ENCODE measurements around the gene METTL13.
A peak's percentile ranks its signal among the peaks of the same experiment; 100 is the strongest.

METTL13 gene

DNA sequence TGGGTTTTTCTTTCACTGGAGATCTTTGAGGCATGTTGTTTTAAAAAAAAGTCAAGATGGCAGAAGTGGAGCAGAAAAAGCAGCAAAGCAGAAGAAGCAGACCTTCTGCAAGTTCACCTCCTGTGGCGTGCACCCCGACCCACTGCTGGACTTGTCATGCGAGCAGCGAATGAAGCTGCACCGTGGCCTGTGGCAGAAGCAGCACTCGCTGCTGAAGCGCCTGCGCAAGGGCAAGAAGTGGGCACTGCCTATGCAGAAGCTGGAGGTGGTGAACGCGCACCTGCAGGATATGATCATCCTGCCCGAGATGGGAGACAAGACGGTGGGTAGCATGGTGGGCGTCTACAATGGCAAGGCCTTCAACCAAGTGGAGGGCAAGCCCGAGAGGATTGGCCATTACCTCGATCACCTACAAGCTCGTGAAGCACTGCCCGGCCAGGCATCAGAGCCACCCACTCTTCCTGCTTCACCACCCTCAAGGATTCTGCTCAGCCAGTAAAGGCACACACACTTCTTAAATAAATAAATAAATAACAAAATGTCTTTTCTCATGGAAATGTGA lies 22.1 kb downstream of the METTL13 start:
- no peak for DNase-seq

DNA sequence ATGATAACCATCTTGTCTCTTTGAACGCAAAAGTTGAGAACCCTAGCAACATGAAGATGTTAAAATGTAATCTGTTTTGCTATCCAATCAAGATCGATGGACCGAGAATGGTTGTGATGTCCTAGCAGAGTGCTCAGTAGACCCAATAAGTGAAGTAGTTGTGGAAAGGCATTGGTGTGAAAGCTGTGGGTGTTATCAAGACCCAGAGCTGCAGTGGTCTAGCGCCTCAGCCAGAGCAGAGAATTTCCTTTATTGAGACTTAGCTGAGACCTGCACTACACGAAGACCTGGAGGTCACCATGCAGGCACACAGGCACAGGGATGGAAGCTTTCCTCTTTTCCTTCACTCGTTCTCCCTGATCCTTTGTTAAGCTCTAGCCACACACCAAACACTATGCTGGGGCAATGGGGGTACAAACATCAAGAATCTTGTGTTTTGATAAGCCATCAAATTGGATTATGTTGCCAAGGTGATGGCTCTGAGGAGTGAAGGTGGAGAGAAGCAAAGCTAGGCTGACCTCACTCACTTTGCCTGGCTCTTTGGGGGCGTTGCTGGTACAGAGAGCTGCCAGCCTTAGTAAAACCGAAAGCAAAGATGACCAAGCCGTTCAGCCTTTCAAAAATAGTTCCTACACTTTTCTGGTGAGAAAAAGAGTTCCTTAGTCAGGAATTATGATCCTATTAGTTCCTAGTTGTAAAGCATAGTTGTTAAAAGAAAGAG lies 24.1 kb downstream of the METTL13 start:
- no peak for DNase-seq

DNA sequence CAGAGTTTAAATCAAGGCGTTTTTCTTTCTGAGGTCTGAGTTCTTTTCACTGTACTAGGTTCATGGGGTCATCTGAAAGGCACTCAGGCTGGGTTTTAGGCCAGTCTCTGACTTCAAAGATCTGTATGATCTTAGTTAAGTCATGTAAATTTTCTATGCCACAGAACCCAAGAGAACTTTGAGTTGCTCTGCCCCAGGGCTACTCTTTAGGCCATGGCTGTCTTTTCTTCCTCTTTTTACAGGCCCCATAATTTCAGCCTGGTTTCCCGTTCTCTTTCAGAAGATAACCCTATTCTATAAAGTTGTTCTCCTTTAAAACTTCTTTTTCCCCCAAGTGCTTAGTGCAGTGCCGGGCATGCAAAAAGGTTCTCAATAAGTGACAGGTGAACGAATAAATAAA lies 26.1 kb downstream of the METTL13 start:
- DNase-seq: no peak

DNA sequence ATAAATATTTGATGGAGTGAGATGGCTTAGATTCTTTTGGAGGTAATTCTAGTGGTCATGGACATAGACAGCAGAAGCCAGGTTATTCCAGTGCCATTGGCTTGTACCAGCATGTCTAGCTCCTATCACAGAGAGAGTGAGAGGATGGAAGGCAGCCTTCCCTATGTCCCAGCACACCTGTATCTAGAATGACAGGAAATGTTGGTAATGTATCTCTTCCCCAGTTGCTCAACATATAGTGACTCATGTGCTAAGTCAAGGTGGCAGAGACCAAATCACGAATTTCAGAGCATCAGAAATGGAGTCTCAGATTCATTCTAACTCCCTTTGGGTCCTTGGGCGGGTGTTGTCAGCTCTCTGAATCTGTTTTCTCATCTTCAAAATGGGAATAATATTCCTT lies 28.4 kb downstream of the METTL13 start:
- no peak for DNase-seq

DNA sequence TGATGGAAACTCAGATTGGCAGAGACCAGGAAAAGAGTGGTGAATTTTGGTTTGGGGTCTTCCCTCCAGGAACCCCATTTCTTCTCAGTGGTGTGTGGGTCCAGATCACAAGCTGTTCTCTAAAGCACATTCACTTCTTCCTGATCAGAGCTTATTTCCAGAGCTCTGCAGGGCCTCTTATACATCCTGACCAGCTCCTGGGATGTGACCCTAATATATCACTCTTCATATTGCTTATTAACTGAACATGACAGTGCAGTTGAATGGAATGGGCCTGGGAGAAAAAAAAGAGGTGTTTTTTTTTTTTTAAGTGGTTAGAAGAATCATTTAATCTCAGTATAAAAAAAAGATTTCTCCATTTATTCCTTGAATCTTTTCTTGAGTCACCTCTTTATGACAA lies 30.2 kb downstream of the METTL13 start:
- no peak for DNase-seq

DNA sequence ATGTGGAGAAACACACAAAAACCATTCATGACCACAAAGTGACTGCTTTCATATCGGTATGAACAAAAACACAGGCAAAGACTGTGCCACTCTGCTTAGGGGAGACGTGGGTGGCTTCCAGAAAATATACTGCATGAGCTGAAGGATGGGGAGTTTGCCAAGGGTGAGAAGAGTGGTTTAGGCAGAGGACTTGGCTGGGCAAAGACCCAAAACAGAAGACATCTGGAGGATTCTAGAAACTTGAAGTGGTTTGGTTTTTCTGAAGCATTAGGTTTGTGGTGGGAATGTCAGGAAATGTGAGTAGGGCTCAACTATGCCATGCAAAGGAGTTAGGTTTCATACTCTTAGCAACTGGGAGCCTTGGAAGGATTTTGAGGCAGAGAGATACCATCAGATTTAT lies 33.2 kb downstream of the METTL13 start:
- DNase-seq: peak; percentile 55

DNA sequence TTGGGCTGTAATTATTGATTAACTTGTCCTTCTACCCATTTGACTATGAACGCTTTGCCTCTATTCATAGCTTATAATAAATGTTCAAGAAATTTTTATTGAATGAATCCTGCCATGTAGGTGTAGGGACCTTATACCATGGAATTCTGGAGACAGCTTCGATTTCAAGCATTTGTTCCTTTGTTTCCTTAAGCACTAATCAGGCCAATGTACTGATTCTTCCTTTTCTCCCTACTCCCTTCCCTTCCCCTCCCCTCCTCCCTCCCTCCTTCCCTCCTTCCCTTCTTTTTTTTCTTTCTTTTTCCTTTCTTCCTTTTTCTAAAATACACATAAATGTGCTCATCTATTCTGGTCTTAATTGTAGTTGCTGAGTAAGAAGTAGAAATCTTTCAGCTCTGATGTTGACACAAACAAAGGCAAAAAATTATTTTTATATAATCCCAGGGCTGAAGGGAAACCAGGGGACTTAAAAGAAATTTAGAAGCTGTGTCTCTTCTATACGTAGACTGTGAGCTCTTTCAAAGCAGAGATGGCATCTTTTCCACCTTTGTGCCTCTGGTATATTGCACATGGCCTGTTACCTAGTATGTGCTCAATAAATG lies 34.9 kb downstream of the METTL13 start:
- no peak for DNase-seq

DNA sequence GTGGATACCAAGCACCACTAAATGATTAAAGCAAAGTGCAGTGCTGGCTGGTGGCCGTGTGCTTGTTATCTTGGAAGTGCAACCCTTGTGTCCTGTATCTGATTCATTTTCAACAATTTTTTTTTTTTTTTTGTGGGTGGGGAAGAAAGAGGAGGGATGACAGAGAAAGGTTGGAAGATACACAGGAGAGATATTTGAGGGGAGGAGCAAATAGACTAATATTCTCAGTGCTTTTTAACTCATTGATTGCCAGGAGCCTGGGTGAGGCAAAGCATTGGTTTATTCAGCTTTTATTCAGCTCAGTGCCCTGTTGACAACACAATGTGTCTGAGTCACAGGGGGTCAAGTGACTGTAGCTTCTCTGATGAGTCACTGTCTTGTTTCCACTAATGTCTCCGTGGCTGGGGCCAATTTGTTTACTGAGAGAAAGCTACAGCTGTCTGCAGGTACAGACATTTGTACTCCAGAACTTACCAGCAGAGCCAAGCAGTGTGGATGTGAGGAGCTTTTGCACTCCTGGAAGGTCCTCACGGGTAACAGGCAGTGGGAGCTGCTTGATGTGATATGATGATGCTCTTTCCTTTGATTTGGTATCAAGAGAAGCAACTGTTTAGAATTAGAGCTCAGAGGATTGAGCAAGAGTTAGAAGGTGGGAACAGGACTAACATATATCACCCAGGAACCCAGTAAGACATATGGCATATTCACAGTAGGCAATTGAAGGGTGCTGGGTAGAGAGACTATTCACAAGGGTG lies 36.2 kb downstream of the METTL13 start:
- DNase-seq: no peak

DNA sequence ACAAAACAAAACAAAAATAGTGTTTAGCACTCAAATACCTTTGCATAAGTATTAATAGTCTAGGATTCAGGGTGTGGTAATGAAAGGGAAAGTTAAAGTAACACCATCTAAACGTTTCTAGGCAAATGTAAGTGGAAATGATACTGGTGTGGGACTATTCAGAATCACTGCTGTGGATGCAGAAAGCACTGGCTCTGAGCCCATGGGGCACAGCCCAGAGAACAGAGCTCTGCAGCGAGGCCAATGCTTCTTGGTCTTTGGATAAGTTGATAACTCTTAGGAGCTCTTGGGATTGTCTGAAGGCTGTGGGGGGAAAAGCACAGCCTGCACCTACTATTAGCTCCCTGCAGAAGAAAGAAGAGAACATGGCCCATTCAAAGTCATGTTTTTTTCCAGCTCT lies 38.5 kb downstream of the METTL13 start:
- DNase-seq: no peak

DNA sequence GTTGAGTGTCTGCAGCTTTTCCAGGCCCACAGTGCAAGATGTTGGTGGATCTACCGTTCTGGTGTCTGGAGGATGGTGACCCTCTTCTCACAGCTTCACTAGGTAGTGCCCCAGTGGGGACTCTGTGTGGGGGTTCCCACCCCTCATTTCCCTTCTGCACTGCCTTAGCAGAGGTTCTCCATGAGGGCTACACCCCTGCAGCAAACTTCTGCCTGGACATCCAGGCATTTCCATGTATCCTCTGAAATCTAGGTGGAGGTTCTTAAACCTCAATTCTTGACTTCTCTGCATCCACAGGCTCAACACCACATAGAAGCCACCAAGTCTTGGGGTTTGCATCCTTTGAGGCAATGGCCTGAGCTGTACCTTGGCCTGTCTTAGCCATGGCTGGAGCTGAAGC lies 45.5 kb downstream of the METTL13 start:
- DNase-seq: no peak

DNA sequence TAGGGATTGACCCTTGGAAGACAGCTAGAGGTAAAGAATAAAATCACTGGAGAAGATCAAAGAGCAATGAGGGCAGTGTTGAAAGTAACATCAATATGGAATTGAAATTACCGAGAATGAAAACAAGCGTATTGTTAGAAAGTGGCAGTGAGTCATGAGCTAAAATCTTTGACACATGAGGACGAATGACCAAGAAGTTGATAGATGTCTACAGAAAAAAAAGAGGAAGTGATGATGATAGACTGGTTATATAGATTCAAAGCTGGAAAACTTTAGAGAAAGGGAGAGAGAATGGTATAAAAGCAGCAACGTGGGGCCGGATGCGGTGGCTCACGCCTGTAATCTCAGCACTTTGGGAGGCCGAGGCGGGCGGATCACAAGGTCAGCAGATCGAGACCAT lies 47.3 kb downstream of the METTL13 start:
- no peak for DNase-seq

DNA sequence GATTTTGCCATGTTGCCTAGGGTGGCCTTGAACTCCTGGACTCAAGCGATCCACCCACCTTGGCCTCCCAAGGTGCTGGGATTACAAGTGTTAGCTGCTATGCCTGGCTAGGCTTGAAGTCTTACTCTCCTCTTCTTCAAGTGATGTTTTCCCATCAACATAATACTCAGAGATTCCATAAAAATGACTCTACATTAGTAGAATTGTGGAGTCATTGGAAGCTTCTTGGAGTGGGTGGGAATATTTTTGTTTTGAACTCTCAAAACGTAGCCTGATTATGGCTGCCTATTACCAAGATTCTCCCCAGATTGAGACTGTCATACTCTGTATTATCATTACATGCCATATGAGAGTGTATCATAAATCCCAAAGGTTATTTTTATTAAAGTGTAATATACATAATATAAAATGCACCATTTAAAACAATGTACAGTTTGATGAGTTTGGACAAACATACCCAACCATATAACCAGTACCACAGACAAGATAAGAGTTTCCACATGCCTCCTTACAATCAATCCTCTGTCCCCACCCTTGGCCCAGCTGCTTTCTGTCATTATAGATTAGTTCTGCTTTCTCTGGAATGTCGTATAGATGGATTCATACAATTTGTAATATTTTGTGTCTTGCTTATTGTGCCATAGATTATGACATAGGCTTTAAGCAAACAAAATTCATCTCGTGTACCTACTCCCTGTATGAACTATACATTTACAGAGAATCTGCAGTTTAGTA lies 51.8 kb downstream of the METTL13 start:
- no peak for DNase-seq

DNA sequence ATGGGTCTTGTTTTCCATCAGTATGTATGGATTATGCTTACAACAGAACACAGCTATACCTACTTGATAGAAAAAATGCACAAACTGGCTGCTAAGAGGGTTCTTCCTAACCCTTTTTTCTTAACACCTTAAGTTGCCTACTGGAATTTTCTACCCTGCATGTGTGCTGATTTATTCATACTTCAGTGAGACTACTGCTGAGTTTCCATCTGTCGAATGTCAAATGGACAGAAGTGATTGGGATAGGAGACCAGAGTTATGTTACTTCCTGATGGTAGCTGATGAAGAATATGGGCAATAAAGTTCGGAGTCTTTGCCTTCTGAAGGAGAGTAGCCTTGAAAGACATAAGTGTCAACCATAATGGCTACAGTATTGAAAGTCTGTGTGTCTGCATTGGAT lies 53.4 kb downstream of the METTL13 start:
- DNase-seq: no peak

DNA sequence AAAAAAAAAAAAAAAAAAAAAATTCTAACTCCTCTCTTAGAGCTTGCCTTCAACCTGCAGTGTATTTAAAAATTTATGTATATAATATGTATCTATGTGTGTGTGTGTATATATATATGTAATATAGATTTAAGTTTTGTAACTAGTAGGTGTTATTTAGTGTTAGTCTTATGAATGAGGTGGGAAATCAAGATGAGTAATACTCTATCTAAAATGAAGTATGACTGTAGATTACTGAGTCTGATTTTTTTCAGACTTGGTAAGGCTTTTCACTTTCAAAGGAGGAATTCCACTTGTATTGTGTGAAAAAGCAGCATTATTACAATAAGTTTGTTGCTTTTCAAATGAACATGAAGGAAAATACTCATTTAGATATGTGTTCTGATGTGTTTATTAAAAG lies 54.4 kb downstream of the METTL13 start:
- DNase-seq: no peak

DNA sequence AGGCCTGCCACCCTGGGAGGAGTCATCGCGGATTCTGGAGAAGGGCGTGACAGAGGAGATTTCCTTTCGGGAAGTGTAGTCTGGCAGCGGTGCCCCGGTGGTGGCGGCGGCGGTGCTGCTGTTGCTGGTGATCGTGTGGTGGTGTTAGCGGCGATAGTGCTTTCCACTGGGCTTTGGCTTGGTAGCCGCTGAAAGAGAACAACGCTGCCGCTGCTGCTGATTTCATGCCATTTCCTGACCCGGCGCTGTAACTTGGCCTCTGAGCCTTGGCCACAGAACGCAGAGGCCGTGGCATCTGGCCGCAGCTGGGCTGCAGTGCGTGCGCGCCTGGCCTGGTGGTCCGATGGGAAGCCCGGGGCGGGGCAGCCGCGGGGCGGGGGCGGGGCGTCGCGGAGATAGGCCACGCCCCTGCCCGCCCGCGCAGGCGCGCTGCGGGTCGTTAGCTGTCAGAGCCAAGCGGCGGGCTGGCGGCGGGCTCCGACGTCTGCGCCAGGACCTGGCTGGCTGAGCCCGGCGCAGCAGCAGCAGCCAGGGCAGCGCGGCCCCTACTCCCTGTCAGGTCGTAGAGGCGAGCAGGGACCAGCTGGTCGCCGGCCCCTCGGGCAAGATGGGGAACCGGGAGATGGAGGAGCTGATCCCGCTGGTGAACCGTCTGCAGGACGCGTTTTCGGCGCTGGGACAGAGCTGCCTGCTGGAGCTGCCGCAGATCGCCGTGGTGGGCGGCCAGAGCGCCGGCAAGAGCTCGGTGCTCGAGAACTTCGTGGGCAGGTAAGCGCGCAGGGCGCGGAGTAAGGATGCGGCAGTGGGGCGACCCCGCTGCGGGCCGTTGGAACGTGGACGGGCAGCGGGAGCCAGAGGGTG lies 59.8 kb downstream of the METTL13 start, which contains the start of gene DNM3:
Gene DNM3, plus strand, starts transcription at position 449 of the 861 bp plus-strand sequence. Its CDS starts 159 bp downstream, at position 608.
- peak; percentile 91 for DNase-seq

DNA sequence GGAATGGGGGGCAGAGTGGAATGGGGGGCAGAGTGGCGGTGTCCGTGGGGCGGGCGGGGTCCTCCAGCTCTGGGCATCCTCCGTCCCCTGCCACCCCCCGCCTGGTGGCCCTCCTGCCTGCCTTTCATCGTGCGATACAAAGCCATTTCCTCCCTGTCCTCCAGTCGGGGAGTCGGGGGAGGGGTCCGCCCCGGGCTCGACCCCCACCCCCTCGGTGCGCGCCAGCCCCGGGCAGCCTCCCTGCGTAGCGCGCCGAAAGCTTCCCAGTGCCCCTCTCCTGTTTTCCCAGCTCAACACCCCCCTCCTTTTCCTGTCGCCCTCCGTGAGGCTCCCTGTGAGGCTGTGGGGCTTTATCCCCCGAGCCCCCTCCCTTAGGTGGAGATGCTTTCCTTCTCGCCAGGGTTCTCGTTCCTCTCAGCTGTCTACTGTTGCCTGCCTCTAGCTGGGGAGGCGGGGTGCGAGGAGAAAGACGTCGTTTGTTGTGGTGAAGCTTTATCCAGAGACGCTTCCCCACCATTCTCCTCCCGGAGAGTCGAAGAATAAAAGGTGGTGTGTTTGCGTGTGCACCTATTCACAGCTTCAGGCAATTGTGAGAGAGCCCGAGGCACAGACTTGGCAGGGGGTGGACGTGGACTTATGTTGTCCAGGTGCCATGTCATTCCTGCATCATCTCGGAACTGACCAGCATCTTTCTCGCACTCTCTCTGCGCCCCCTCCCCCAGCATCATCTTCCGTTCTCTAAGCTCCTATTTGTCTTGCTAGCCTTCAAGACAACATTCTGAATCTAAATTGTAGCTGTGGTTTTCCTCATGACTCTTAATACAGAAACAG lies 60.7 kb downstream of the METTL13 start:
- DNase-seq: peak; percentile 34

DNA sequence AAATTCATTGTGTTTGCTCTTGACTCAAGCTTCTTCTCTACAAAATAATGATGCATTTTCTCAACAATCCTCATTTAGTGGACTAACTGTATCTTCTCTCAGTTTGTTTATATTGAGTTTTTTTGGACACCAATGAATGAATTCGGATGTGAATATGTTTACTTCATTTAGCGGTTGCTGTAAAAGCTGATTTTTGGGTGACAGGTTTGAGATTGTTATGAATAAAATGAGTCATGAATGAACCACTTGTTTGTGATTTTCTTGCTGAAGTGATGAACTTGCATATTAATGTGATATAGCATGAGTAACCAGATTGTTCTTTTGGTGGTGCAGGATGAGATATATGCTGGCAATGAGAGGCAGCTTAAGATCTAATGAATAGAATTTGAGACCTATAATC lies 62.9 kb downstream of the METTL13 start:
- no peak for DNase-seq

DNA sequence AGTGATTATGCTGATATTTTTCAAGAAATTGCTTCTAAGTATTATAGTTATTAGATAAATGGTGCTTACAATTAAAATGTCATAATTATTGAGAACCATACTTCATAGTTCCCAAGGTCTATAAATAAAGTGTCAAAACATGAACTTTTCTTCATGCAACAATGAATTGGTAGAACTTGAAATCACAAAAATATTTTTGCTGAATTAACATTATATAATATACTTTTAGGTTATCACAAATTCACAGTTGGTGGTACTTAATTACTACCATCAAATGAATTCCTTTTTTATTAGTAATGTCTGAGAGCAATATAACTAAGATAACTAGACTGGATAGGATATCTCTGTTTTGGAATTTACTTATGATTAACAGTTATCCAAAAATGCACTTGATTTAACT lies 64.5 kb downstream of the METTL13 start:
- DNase-seq: no peak
